K562 (cell line): ENCODE results near the gene HLF. TPM values are rescaled to one million over a fixed set of nuclear protein-coding genes. Genes with fewer than 3 reads are reported as not detected.

Experiments used
- CREB1 ChIP-seq, 2 experiments: sonication (generic) in 1 of 2; formaldehyde crosslinking in 1 of 2; IDR thresholded peaks; 2 replicates each; pipeline versions ENCODE4 v1.6.1 to v1.8.0; 2012 to 2022; ENCODE audit warnings: inconsistent platforms in 1 of 2, mild to moderate bottlenecking in 1 of 2, missing genetic modification reagents in 1 of 2, moderate library complexity in 1 of 2
- ESRRB ChIP-seq: fragments of 250-450 bp; sonication (Bioruptor Pico); IDR thresholded peaks from 2 replicates; pipeline ENCODE4 v1.5.0; 2020; ENCODE audit warnings: mild to moderate bottlenecking, moderate library complexity, borderline replicate concordance
- HMG20B ChIP-seq: fragments of 250-450 bp; sonication (Bioruptor Pico); IDR thresholded peaks from 2 replicates; pipeline ENCODE4 v1.5.0; 2021; ENCODE audit warnings: mild to moderate bottlenecking
- HOXB6 ChIP-seq: fragments of 250-450 bp; sonication (Bioruptor Pico); IDR thresholded peaks from 2 replicates; pipeline ENCODE4 v1.5.1; 2022; ENCODE audit warnings: mild to moderate bottlenecking, borderline replicate concordance
- MAFF ChIP-seq: IDR thresholded peaks from 2 replicates; pipeline ENCODE4 v1.6.1; 2012; ENCODE audit warnings: low read length, improper control_type of control experiment
- MCM3 ChIP-seq: fragments of 450-650 bp; IDR thresholded peaks from 2 replicates; pipeline ENCODE4 v1.6.1; 2016
- MEIS2 ChIP-seq: fragments of 450-650 bp; IDR thresholded peaks from 2 replicates; pipeline ENCODE4 v1.6.1; 2014; ENCODE audit warnings: mild to moderate bottlenecking; ENCODE audit not compliant: partially characterized antibody
- NCOR1 ChIP-seq: fragments of 450-650 bp; IDR thresholded peaks from 2 replicates; pipeline ENCODE4 v1.6.1; 2016; ENCODE audit warnings: mild to moderate bottlenecking, moderate library complexity
- OTX1 ChIP-seq: fragments of 450-650 bp; formaldehyde crosslinking; IDR thresholded peaks from 2 replicates; pipeline ENCODE4 v1.4.0; 2022; ENCODE audit warnings: mild to moderate bottlenecking
- POLR3A ChIP-seq: IDR thresholded peaks from 2 replicates; pipeline ENCODE4 v1.6.1; 2011; ENCODE audit warnings: borderline replicate concordance, mild to moderate bottlenecking, moderate library complexity; ENCODE audit not compliant: insufficient read length, insufficient read depth; ENCODE audit errors: extremely low read depth
- RBM14 ChIP-seq: fragments of 200-400 bp; formaldehyde crosslinking; IDR thresholded peaks from 2 replicates; pipeline ENCODE4 v1.6.1; 2018; ENCODE audit warnings: low read depth, mild to moderate bottlenecking, low read length, moderate library complexity, borderline replicate concordance; ENCODE audit not compliant: insufficient read depth
- RBM17 ChIP-seq: fragments of 200-400 bp; formaldehyde crosslinking; IDR thresholded peaks from 2 replicates; pipeline ENCODE4 v1.6.1; 2017; ENCODE audit warnings: low read depth, mild to moderate bottlenecking, low read length, borderline replicate concordance
- RUNX1 ChIP-seq: sonication (generic); IDR thresholded peaks from 2 replicates; pipeline ENCODE4 v1.6.1; 2016; ENCODE audit warnings: antibody characterized with exemption, low read depth
- TBL1XR1 ChIP-seq, 2 experiments: IDR thresholded peaks; 2 replicates each; pipeline ENCODE4 v1.6.1; 2012; ENCODE audit warnings: improper control_type of control experiment in 2 of 2, low read length in 2 of 2, mild to moderate bottlenecking in 1 of 2
- ZKSCAN1 ChIP-seq: fragments of 150-350 bp; IDR thresholded peaks from 2 replicates; pipeline ENCODE4 v1.6.1; 2016; ENCODE audit warnings: low read depth, low read length
- ZNF133 ChIP-seq: fragments of 250-450 bp; sonication (Bioruptor Pico); IDR thresholded peaks from 2 replicates; pipeline ENCODE4 v1.4.0; 2020; ENCODE audit warnings: mild to moderate bottlenecking
- ZNF212 ChIP-seq: fragments of 450-650 bp; formaldehyde crosslinking; IDR thresholded peaks from 2 replicates; pipeline ENCODE4 v1.4.0; 2020; ENCODE audit warnings: mild to moderate bottlenecking
- ZNF586 ChIP-seq: fragments of 450-650 bp; formaldehyde crosslinking; conservative IDR thresholded peaks from 2 replicates; pipeline ENCODE4 v1.4.0; 2020; ENCODE audit warnings: mild to moderate bottlenecking, moderate library complexity
- ZNF592 ChIP-seq: fragments of 450-650 bp; IDR thresholded peaks from 2 replicates; pipeline ENCODE4 v1.6.1; 2017; ENCODE audit warnings: antibody characterized with exemption, mild to moderate bottlenecking
- ZNF830 ChIP-seq: fragments of 250-450 bp; sonication (Bioruptor Pico); IDR thresholded peaks from 2 replicates; pipeline ENCODE4 v1.5.0; 2021; ENCODE audit warnings: mild to moderate bottlenecking
- polyA plus RNA-seq, 8 experiments: library from polyadenylated mRNA; depleted of rRNA in 4 of 8; stranded (reverse) in 5 of 8; unstranded in 3 of 8; fragments of >200 nt; fragmentation: Nextera tagmentation in 2 of 8; fragmentation: Illumina TruSeq in 1 of 8; extraction: Ambion mirVana in 2 of 8; extraction: Trizol in 1 of 8; gene quantifications; 2 replicates each; pipeline versions ENCODE4 v1.2.1 to v1.2.3, GENCODE V29; 2011 to 2014; ENCODE audit warnings: inconsistent platforms in 1 of 8, missing spikeins in 1 of 8
- total RNA-seq, 7 experiments: library from RNA; depleted of rRNA in 6 of 7; stranded (reverse); fragments of >200 nt in 6 of 7; fragmentation: Illumina TruSeq in 2 of 7; extraction: Trizol in 2 of 7; gene quantifications; 2 replicates each; pipeline versions ENCODE4 v1.2.1 to v1.2.3, GENCODE V29; 2011 to 2021; ENCODE audit warnings: low replicate concordance in 1 of 7
- TF ChIP-seq, protein P1 (sequence below): fragments of 450-650 bp; IDR thresholded peaks from 2 replicates; pipeline ENCODE4 v1.6.1; 2017; ENCODE audit warnings: mild to moderate bottlenecking, moderate library complexity
- TF ChIP-seq, protein P2 (sequence below): fragments of 200-800 bp; sonication (Bioruptor generic); IDR thresholded peaks from 2 replicates; pipeline ENCODE4 v1.6.1; 2017; ENCODE audit warnings: missing genetic modification characterization, missing compliant biosample characterization

The HLF gene
- total and polyA plus RNA-seq, 9 of the 15 experiments (the other 6 are each of a cell fraction or from before 2014, with no cell fraction given), result 0.03 to 0.24 (median 0.09) TPM

GRCh38 chr17:55264645-55265298 is at the start of gene HLF (continued):
- TF ChIP-seq CREB1 (IDR thresholded peaks at IDR 0.05), result peak; percentile 66; the same call in 1 of the 2 replicates
- TF ChIP-seq CREB1 (CRISPR knock-in tag; IDR thresholded peaks at IDR 0.05), result peak; percentile 46
- no peak for TF ChIP-seq ZNF830 (CRISPR knock-in tag)
- no peak for TF ChIP-seq ZNF586
- TF ChIP-seq TBL1XR1 (IDR thresholded peaks at IDR 0.05; ENCODE audit: low read length in 2 of 2), result no peak
- TF ChIP-seq, protein P1, sequence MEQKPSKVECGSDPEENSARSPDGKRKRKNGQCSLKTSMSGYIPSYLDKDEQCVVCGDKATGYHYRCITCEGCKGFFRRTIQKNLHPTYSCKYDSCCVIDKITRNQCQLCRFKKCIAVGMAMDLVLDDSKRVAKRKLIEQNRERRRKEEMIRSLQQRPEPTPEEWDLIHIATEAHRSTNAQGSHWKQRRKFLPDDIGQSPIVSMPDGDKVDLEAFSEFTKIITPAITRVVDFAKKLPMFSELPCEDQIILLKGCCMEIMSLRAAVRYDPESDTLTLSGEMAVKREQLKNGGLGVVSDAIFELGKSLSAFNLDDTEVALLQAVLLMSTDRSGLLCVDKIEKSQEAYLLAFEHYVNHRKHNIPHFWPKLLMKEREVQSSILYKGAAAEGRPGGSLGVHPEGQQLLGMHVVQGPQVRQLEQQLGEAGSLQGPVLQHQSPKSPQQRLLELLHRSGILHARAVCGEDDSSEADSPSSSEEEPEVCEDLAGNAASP, result no peak
- TF ChIP-seq ZNF212 (CRISPR knock-in tag), result no peak
- TF ChIP-seq ZNF592, result peak; percentile 61; the same call in 1 of the 2 replicates
- no peak for TF ChIP-seq RUNX1
- TF ChIP-seq NCOR1, result no peak
- TF ChIP-seq RBM14, result no peak
- TF ChIP-seq ESRRB (CRISPR knock-in tag), result no peak
- no peak for TF ChIP-seq ZNF133 (CRISPR knock-in tag)
- TF ChIP-seq, protein P2, sequence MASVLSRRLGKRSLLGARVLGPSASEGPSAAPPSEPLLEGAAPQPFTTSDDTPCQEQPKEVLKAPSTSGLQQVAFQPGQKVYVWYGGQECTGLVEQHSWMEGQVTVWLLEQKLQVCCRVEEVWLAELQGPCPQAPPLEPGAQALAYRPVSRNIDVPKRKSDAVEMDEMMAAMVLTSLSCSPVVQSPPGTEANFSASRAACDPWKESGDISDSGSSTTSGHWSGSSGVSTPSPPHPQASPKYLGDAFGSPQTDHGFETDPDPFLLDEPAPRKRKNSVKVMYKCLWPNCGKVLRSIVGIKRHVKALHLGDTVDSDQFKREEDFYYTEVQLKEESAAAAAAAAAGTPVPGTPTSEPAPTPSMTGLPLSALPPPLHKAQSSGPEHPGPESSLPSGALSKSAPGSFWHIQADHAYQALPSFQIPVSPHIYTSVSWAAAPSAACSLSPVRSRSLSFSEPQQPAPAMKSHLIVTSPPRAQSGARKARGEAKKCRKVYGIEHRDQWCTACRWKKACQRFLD (CRISPR knock-in tag), result no peak; the same call in 1 of the 2 replicates
- no peak for TF ChIP-seq HMG20B (CRISPR knock-in tag)
- peak; percentile 20 for TF ChIP-seq MEIS2
- no peak for TF ChIP-seq OTX1 (CRISPR knock-in tag)
- TF ChIP-seq ZKSCAN1, result no peak
- no peak for TF ChIP-seq RBM17
- TF ChIP-seq MAFF, result no peak
- no peak for TF ChIP-seq HOXB6 (CRISPR knock-in tag)
- no peak for TF ChIP-seq MCM3
- no peak for TF ChIP-seq POLR3A
